Subcutaneous abdominal adipose tissue (tissue), 5 donors: ENCODE data around the gene TBX19.

ENCODE experiments used
- H3K27ac ChIP-seq: one replicate; pipeline ENCODE4 v1.7.0; 2013; ENCODE audit warnings: low read depth, mild to moderate bottlenecking, inconsistent platforms, low read length, moderate library complexity
- H3K27me3 ChIP-seq, 5 donors: one replicate each; pipeline ENCODE4 v1.7.0; 2013; ENCODE audit warnings: low read length in 5 of 5, inconsistent platforms in 1 of 5; ENCODE audit not compliant: control insufficient read depth in 5 of 5, insufficient read depth in 4 of 5
- H3K36me3 ChIP-seq, 5 donors: one replicate each; pipeline ENCODE4 v1.7.0; 2013; ENCODE audit warnings: low read length in 5 of 5; ENCODE audit not compliant: control insufficient read depth in 5 of 5, insufficient read depth in 5 of 5
- H3K4me1 ChIP-seq, 5 donors: one replicate each; pipeline ENCODE4 v1.7.0; 2013; ENCODE audit warnings: low read length in 5 of 5, mild to moderate bottlenecking in 3 of 5, moderate library complexity in 1 of 5; ENCODE audit not compliant: control insufficient read depth in 5 of 5, insufficient read depth in 5 of 5
- H3K4me3 ChIP-seq, 5 donors: one replicate each; pipeline ENCODE4 v1.7.0; 2013; ENCODE audit warnings: low read length in 5 of 5, low read depth in 1 of 5
- H3K9ac ChIP-seq, 5 donors: one replicate each; pipeline ENCODE4 v1.7.0; 2013; ENCODE audit warnings: low read length in 5 of 5, mild to moderate bottlenecking in 4 of 5, moderate library complexity in 3 of 5
- H3K9me3 ChIP-seq, 5 donors: one replicate each; pipeline ENCODE4 v1.7.0; 2013; ENCODE audit warnings: low read length in 5 of 5; ENCODE audit not compliant: control insufficient read depth in 5 of 5
- donor health status: healthy.
- donor health status: healthy.
- donor health status: healthy.
- donor health status: healthy.
- donor health status: healthy.

TBX19 gene

DNA sequence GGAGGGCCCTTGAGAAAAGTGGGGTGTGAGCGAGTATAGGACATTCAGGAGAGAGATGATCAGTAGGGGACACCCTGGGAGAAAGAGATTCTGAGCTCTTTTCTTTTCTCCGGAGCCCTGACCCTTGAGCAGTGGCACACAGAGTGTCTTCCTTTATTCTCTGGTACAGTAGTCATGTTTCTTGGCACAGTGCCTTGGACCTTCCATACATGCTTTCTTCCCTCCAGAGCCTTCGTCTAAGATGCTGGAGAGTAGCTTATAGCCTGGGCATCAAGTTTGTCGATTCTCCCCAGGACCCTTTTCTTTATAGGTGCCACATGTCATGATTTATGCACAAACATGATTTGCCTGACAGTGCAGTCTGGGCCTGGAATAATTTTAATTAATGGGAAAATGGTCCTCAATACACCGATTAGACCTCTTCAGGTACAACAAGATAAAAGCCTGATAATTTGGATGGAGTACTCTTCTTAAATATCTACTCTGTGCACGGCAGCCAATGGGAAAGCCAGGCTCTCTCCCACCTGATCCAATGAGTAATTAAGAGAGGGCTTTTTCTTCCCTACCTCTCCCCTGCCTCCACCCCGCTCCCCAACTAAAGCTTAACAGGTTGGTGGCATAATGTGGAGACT, at the start of gene TBX19:
Gene TBX19 (plus strand): TSS at position 582 of the 632 bp plus-strand sequence. CDS start 214 bp downstream, outside the sequence.
- Histone ChIP-seq H3K9me3 (peaks cover 0 to 2% (median 0%) of the 10 kb centered on the region in 5 donors), H3K4me1 (no peaks in the 10 kb centered on the region), H3K9ac (no peak within 1 kb of the TSS), H3K27ac (no peak within 1 kb of the TSS), H3K4me3 (no peak within 1 kb of the TSS), H3K27me3 (no peaks in the 10 kb centered on the region), H3K36me3 (no peaks in the 10 kb centered on the region)

DNA sequence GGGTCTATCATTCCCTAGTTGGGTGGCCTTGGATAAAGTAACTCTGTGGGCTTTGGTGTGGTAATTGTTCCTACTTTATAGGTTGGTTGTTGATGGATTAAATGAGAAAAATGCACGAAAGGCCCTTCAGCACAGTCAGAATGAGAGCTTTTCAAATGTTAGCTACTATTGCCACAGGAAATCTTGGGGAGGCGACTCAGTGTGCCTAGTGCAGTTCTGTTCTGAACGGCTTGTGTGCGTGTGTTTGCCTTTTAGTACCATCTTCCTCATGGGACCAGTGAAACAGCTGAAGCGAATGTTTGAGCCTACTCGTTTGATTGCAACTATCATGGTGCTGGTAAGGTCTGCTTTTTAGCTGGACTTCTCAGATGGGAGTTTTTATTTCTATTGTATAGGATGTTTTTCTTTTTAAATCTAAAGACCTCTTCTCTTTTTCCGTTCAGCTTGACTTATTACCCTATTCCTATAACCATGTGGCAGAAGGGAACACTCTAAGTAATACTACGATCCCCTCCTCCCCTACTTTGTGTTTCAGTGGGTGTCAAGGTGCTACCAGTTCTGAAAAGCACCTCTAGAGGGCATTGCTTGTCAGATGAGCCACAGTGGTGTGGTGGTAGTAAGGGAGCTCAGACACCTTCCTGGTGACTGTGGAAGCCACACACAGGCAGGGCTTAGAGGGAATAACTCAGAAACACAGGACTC, 45.7 kb upstream of the TBX19 start:
- peaks cover 0 to 24% (median 16%) of the 10 kb centered on the region in 5 donors for H3K4me1 ChIP-seq
- H3K9ac ChIP-seq, result peak overlapping the region in 1 of 5 donors; percentile 18
- H3K36me3 ChIP-seq, result peaks cover 18 to 76% (median 59%) of the 10 kb centered on the region in 5 donors
- H3K27ac ChIP-seq, result no peak overlapping the region
- no peak overlapping the region for H3K4me3 ChIP-seq
- no peaks in the 10 kb centered on the region for H3K9me3 ChIP-seq
- H3K27me3 ChIP-seq, result no peaks in the 10 kb centered on the region

DNA sequence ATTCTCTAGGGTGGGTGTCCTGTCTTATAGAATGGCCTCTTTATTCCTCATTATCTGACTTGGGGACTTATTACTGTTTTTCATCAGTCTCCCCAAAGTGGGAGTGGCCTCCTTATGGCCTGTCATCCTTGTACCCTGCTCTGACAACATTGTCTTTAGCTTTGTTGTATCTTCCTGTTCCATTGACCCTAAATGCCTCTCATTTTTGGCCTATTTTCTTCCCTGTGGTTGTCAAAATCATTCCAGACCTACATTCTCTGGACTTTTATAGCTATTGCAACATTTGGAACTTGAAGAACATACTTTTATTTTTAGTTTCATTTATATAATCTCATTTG, 45.2 kb upstream of the TBX19 start:
- peaks cover 0 to 19% (median 15%) of the 10 kb centered on the region in 5 donors for H3K4me1 ChIP-seq
- H3K27ac ChIP-seq, result no peak overlapping the region
- no peaks in the 10 kb centered on the region for H3K27me3 ChIP-seq
- H3K9ac ChIP-seq, result peak overlapping the region in 2 of 5 donors; percentile 18 to 54
- no peak overlapping the region for H3K4me3 ChIP-seq
- peaks cover 18 to 78% (median 61%) of the 10 kb centered on the region in 5 donors for H3K36me3 ChIP-seq
- H3K9me3 ChIP-seq, result no peaks in the 10 kb centered on the region

DNA sequence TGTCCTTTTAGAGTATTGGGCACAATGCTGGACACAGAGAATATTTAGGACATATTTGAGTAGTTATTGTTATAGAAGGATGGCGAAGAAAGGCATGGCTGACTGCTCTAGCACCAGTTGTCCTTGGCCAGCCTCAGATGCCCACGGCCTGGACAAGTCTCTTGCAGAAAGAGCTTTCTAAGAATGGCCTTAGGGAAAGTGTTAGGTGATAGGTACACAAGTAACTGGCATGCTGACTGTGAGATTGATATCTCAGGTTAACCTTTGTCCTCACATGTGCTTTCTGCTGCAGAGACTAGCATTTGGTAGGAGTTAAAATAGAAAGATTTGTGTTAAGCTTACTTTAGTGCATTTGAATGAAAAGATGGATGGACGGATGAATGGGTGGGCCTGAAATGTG, 44.7 kb upstream of the TBX19 start:
- H3K9ac ChIP-seq, result peak overlapping the region in 1 of 5 donors; percentile 18
- H3K4me1 ChIP-seq, result peaks cover 0 to 15% (median 12%) of the 10 kb centered on the region in 5 donors
- no peak overlapping the region for H3K4me3 ChIP-seq
- no peaks in the 10 kb centered on the region for H3K9me3 ChIP-seq
- no peaks in the 10 kb centered on the region for H3K27me3 ChIP-seq
- H3K36me3 ChIP-seq, result peaks cover 18 to 82% (median 64%) of the 10 kb centered on the region in 5 donors
- H3K27ac ChIP-seq, result no peak overlapping the region

GRCh38 chr1:168236836-168237611, 43.7 kb upstream of the TBX19 start:
- Histone ChIP-seq H3K9me3 (no peaks in the 10 kb centered on the region), H3K36me3 (peaks cover 15 to 86% (median 61%) of the 10 kb centered on the region in 5 donors), H3K4me1 (peaks cover 0 to 13% (median 11%) of the 10 kb centered on the region in 5 donors), H3K27me3 (no peaks in the 10 kb centered on the region), H3K27ac (no peak overlapping the region), H3K9ac (no peak overlapping the region), H3K4me3 (no peak overlapping the region)

DNA sequence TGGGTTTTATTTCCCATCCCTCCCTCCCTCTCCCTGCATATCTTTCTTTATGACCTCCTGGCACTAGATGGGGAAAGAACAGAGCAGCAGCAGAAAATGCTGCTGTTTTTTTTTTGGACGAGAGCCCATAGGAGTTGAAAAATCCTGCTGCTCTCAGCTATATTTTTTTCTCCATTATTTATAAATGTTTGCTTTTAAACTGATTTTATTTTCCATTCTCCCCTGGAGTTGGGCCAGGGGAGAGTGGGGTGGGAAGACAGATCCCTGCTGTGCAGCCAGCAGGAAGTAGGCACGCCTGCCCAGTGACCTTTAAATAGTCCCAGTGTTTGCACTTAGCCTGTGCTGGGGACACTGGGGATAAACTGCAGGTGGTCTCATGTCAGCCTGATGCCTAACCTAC, 37.5 kb upstream of the TBX19 start:
- H3K27ac ChIP-seq, result no peak overlapping the region
- no peaks in the 10 kb centered on the region for H3K9me3 ChIP-seq
- no peaks in the 10 kb centered on the region for H3K27me3 ChIP-seq
- peak overlapping the region in 1 of 5 donors; percentile 6 for H3K4me3 ChIP-seq
- H3K9ac ChIP-seq, result peak overlapping the region in 2 of 5 donors; percentile 23 to 38
- H3K4me1 ChIP-seq, result peaks cover 3 to 19% (median 11%) of the 10 kb centered on the region in 5 donors
- H3K36me3 ChIP-seq, result peaks cover 13 to 81% (median 52%) of the 10 kb centered on the region in 5 donors

GRCh38 chr1:168243636-168244212, 37.0 kb upstream of the TBX19 start:
- H3K27me3 ChIP-seq, result no peaks in the 10 kb centered on the region
- H3K9me3 ChIP-seq, result no peaks in the 10 kb centered on the region
- H3K27ac ChIP-seq, result peak overlapping the region; percentile 2
- H3K9ac ChIP-seq, result peak overlapping the region in 2 of 5 donors; percentile 23 to 38
- H3K36me3 ChIP-seq, result peaks cover 13 to 76% (median 50%) of the 10 kb centered on the region in 5 donors
- peak overlapping the region in 1 of 5 donors; percentile 6 for H3K4me3 ChIP-seq
- H3K4me1 ChIP-seq, result peaks cover 3 to 19% (median 11%) of the 10 kb centered on the region in 5 donors

GRCh38 chr1:168245042-168245441, 35.6 kb upstream of the TBX19 start:
- H3K27ac ChIP-seq, result no peak overlapping the region
- H3K4me3 ChIP-seq, result no peak overlapping the region
- H3K36me3 ChIP-seq, result peaks cover 13 to 71% (median 47%) of the 10 kb centered on the region in 5 donors
- no peaks in the 10 kb centered on the region for H3K9me3 ChIP-seq
- H3K4me1 ChIP-seq, result peaks cover 3 to 19% (median 11%) of the 10 kb centered on the region in 5 donors
- H3K9ac ChIP-seq, result no peak overlapping the region
- no peaks in the 10 kb centered on the region for H3K27me3 ChIP-seq

GRCh38 chr1:168246506-168246905, 34.2 kb upstream of the TBX19 start:
- no peak overlapping the region for H3K4me3 ChIP-seq
- H3K27ac ChIP-seq, result no peak overlapping the region
- H3K4me1 ChIP-seq, result peaks cover 3 to 19% (median 11%) of the 10 kb centered on the region in 5 donors
- peaks cover 13 to 64% (median 47%) of the 10 kb centered on the region in 5 donors for H3K36me3 ChIP-seq
- H3K9me3 ChIP-seq, result no peaks in the 10 kb centered on the region
- H3K9ac ChIP-seq, result no peak overlapping the region
- no peaks in the 10 kb centered on the region for H3K27me3 ChIP-seq
